AG04450 (cell line): ENCODE measurements around the gene MNAT1. TPM values are rescaled to one million over a fixed set of nuclear protein-coding genes. Genes with fewer than 3 reads are reported as not detected.
"Not testable (repeated sequence)": the region's sequence is repeated elsewhere in the genome, so short reads cannot be mapped to it uniquely, and the experiment has no call there.

Experiments
- CTCF ChIA-PET: fragments of 300-600, 350-600 bp; formaldehyde crosslinking; extraction: SDS; loops from one replicate; lab custom pipeline; 2022; ENCODE audit warnings: antibody characterized with exemption, inconsistent platforms; lab: Charles Lee
- POLR2A ChIA-PET: fragments of 350-600 bp; formaldehyde crosslinking; extraction: SDS; loops from one replicate; lab custom pipeline; 2021; ENCODE audit warnings: antibody characterized with exemption, inconsistent platforms; lab: Yijun Ruan, JAX
- DNase-seq: peaks from one replicate; pipeline ENCODE4 v3.0.0-alpha.2; 2011; ENCODE audit warnings: low read depth, low spot score
- H3K27ac ChIP-seq: one replicate; pipeline ENCODE4 v1.5.1; 2012; ENCODE audit warnings: low read depth, low read length, control low read depth
- H3K27me3 ChIP-seq: one replicate; pipeline ENCODE4 v1.6.0; 2012; ENCODE audit warnings: low read length; ENCODE audit not compliant: control insufficient read depth, insufficient read depth
- H3K4me3 ChIP-seq: 2 replicates; pipeline ENCODE4 v1.5.1; 2011; ENCODE audit warnings: mild to moderate bottlenecking, low read depth, low read length, control low read depth
- H3K9me3 ChIP-seq: 2 replicates; pipeline ENCODE4 v1.5.1; 2012; ENCODE audit warnings: low read length; ENCODE audit not compliant: control insufficient read depth, insufficient read depth
- polyA plus RNA-seq: library from polyadenylated mRNA; depleted of rRNA; stranded (reverse); fragments of >200 nt; gene quantifications from 2 replicates; pipeline ENCODE4 v1.2.3, GENCODE V29; 2011
- TF ChIP-seq, protein P1 (sequence below): IDR thresholded peaks from 2 replicates; pipeline ENCODE4 v1.5.1; 2011; ENCODE audit warnings: low read depth, low read length, control low read depth, inconsistent platforms

MNAT1 gene
- polyA plus RNA-seq, 1 experiment, result 69.3 TPM

- CTCF ChIA-PET, result interaction anchor here (0.6 kb wide), 1 partner anchor 75 kb away, joined by 3 read pairs; no protein-coding TSS in a partner anchor
- H3K27ac ChIP-seq, result peak overlapping the region; percentile 92
- peak overlapping the region; percentile 92 for H3K4me3 ChIP-seq
- DNase-seq, result no peak
- TF ChIP-seq, protein P1, sequence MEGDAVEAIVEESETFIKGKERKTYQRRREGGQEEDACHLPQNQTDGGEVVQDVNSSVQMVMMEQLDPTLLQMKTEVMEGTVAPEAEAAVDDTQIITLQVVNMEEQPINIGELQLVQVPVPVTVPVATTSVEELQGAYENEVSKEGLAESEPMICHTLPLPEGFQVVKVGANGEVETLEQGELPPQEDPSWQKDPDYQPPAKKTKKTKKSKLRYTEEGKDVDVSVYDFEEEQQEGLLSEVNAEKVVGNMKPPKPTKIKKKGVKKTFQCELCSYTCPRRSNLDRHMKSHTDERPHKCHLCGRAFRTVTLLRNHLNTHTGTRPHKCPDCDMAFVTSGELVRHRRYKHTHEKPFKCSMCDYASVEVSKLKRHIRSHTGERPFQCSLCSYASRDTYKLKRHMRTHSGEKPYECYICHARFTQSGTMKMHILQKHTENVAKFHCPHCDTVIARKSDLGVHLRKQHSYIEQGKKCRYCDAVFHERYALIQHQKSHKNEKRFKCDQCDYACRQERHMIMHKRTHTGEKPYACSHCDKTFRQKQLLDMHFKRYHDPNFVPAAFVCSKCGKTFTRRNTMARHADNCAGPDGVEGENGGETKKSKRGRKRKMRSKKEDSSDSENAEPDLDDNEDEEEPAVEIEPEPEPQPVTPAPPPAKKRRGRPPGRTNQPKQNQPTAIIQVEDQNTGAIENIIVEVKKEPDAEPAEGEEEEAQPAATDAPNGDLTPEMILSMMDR, result no peak
- POLR2A ChIA-PET, result interaction anchor here (0.7 to 2.8 kb wide), 7 partner anchors 11 to 529 kb away, joined by 3 to 12 read pairs (median 6); partner anchors contain the start of genes MNAT1 and SIX1
- H3K27me3 ChIP-seq, result no peaks in the 10 kb centered on the region
- no peaks in the 10 kb centered on the region; the same call in 1 of the 2 replicates for H3K9me3 ChIP-seq
Observed at GRCh38 chr14:60723116-60723906, 11.2 kb upstream of the MNAT1 start.

GRCh38 chr14:60723907-60724618 is 10.5 kb upstream of the MNAT1 start, which contains the start of gene SIX4:
Gene SIX4, minus strand, starts transcription at chr14:60724351. Its CDS starts 277 bp downstream, at chr14:60724074.
- TF ChIP-seq, protein P1, result no peak
- ChIA-PET CTCF (interaction anchor here (1.3 kb wide), 1 partner anchor 10 kb away, joined by 3 read pairs; the partner anchor contains the start of gene MNAT1), POLR2A (interaction anchor here (0.6 to 2.8 kb wide), 4 partner anchors 38 to 529 kb away, joined by 3 to 12 read pairs (median 4); no protein-coding TSS in a partner anchor)
- H3K27ac ChIP-seq, result peak within 1 kb of the TSS; percentile 92
- H3K9me3 ChIP-seq, result no peaks in the 10 kb centered on the region; the same call in 1 of the 2 replicates
- peak within 1 kb of the TSS; percentile 92 for H3K4me3 ChIP-seq
- H3K27me3 ChIP-seq, result no peaks in the 10 kb centered on the region
- DNase-seq, result peak; percentile 79

GRCh38 chr14:60731291-60731690 is 3.3 kb upstream of the MNAT1 start:
- CTCF ChIA-PET, H3K27me3 ChIP-seq, DNase-seq, H3K4me3 ChIP-seq, H3K9me3 ChIP-seq, POLR2A ChIA-PET, H3K27ac ChIP-seq: not testable (repeated sequence)

DNA sequence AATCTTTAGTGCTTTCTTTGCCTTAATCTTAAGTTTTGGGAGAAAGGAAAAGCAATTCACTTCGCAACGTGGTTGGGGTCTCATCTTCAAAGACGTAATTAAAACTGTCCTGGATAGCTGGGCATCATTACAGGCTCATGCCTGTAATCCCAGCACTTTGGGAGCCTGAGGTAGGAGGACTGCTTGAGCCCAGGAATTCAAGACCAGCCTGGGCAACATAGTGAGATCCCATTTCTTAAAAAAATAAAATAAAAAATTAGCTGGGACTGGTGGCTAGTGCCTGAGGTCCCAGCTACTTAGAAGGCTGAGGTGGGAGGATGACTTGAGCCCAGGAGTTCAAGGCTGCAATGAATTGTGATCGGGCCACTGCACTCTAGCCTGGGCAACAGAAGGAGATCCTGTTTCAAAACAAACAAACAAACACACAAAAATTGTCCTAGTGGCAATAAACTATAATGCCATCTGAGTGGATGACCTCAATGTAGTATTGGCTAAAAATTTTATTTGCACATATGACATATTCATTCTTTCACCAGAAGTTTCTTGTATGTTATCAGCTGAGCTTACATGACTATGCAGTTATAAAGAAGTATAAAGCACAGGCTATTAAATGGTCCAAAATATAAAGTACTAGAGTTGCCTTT is 1.6 kb upstream of the MNAT1 start:
- no peak for DNase-seq
- H3K9me3 ChIP-seq, result no peaks in the 10 kb centered on the region
- H3K27ac ChIP-seq, result no peak overlapping the region
- TF ChIP-seq, protein P1, result no peak
- H3K27me3 ChIP-seq, result no peaks in the 10 kb centered on the region
- no peak overlapping the region for H3K4me3 ChIP-seq
- ChIA-PET POLR2A (no interaction called here), CTCF (no interaction called here)

GRCh38 chr14:60735416-60735815 is 855 bp downstream of the MNAT1 start:
- no peak for DNase-seq
- TF ChIP-seq, protein P1, result no peak
- peak overlapping the region; percentile 91 for H3K4me3 ChIP-seq
- ChIA-PET POLR2A (interaction anchor here (0.5 to 0.6 kb wide), 2 partner anchors 12 to 81 kb away, joined by 3 to 5 read pairs; no protein-coding TSS in a partner anchor), CTCF (no interaction called here)
- H3K27me3 ChIP-seq, result no peaks in the 10 kb centered on the region
- no peaks in the 10 kb centered on the region for H3K9me3 ChIP-seq
- H3K27ac ChIP-seq, result no peak overlapping the region
